Femur (tissue), 1 donor: ENCODE measurements around the gene GSTM2.
"Not testable (repeated sequence)": the region's sequence is repeated elsewhere in the genome, so short reads cannot be mapped to it uniquely, and the experiment has no call there.

Experiments used
- DNase-seq: peaks from one replicate; pipeline ENCODE4 v3.0.0-alpha.2; 2017

The GSTM2 gene

DNA sequence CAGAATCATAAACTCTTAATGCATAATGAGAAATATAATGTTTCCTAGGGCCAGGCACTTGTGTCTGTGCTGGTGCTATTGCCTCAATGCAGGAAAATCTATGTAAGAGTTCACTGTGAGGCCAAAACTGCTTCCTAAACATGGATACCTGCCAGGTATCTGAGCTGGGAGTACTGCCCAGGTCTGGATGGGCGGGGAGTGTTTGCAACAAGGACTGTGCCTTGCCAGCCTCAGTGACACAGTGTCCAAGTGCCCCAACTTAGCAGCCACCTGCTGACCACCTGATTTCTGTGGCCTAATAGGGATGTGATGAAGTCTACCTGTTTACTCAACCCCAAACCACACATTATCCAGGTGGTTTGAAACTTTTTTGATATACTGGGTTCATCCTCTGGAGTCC is 17.5 kb downstream of the GSTM2 start:
- DNase-seq, result not testable (repeated sequence)

DNA sequence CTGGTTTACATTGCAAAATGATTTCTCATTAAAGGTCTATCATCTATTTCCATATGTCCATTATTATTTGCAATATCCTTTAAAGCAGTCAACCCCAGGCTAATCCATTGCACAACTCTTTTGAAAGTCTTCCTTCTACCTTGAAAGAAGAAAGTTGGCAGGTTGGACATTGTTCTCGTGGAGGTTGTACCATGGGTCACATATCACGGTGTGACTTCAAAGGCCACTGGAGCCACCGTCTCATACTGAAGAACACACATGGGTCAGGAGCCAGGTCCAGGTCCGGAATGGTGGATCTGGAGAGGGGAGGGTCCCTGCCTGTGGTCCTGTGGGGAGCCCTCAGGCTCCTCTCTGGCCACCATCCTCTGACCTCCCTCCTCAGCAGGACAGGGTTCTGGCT is 18.0 kb downstream of the GSTM2 start:
- not testable (repeated sequence) for DNase-seq

DNA sequence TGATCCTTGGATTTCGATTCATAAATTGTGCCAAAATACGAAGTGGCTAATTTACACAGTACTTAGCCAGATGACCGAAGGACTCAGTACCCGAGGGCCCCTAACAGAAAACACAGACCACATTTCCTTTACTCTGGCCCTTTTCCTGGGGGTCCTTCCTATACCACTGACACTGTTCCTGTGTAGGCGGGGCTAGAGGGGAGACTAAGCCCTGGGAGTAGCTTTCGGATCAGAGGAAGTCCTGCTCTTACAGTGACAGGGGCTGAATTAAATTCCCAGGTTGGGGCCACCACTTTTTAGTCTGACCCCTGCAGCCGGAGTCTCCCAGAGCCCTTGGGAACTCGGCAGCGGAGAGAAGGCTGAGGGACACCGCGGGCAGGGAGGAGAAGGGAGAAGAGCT is 19.3 kb downstream of the GSTM2 start:
- DNase-seq, result not testable (repeated sequence)

DNA sequence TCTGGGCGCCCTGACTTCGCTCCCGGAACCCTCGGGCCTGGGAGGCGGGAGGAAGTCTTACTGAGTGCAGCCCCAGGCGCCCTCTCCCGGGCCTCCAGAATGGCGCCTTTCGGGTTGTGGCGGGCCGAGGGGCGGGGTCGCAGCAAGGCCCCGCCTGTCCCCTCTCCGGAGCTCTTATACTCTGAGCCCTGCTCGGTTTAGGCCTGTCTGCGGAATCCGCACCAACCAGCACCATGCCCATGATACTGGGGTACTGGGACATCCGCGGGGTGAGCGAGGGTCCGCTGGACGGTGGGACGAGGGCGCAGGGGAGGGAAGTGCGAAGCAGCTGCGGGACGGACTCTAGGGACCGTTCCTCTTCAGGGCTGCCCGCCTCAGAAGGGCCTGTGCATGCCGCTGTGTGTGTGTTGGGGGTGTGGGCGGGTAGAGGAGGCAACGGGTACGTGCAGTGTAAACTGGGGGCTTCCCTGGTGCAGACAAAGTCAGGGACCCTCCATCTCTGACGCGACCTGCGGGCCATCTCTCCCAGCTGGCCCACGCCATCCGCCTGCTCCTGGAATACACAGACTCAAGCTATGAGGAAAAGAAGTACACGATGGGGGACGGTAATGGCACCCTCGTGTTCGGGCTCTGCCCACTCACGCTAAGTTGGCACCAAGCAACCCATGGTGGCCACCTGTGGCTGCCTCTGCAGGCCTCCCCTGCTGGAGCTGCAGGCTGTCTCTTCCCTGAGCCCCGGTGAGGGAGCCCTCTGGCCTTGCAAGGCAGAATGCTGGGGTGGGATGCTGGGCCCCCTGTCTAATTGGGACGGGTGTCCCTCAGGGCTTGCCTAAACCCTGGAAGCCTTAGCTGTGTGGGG is 20.0 kb downstream of the GSTM2 start, which contains the start of gene GSTM1:
GSTM1 (plus strand) TSS at position 177 of the 859 bp plus-strand sequence; CDS start at position 234, 57 bp downstream.
- DNase-seq, result no peak

GRCh38 chr1:109689844-109690405 is 22.1 kb downstream of the GSTM2 start:
- DNase-seq, result no peak

DNA sequence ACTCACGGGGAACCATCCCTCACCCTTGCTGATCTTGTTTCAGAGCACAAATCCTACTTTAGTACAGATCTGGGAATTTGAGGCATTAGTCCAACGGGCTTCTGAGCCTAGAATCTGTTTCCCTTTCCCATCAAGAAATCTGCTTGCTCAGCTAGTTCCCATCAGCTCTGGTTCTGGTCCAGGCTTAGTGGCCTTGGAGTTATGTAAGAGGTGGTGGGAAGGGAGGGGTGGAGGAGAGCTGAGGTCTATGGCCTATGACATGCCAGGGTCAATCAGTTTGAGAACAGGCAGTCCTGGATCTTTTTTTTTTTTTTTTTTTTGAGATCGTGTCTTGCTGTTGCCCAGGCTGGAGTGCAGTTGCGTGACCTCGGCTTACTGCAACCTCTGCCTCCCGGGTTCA is 23.9 kb downstream of the GSTM2 start:
- DNase-seq, result no peak

- DNase-seq, result not testable (repeated sequence)
Measured at GRCh38 chr1:109694400-109694799, 26.5 kb downstream of the GSTM2 start.

GRCh38 chr1:109695138-109695537 is 27.3 kb downstream of the GSTM2 start:
- DNase-seq, result not testable (repeated sequence)

- DNase-seq, result no peak
Measured at GRCh38 chr1:109697066-109697465, 29.2 kb downstream of the GSTM2 start.

DNA sequence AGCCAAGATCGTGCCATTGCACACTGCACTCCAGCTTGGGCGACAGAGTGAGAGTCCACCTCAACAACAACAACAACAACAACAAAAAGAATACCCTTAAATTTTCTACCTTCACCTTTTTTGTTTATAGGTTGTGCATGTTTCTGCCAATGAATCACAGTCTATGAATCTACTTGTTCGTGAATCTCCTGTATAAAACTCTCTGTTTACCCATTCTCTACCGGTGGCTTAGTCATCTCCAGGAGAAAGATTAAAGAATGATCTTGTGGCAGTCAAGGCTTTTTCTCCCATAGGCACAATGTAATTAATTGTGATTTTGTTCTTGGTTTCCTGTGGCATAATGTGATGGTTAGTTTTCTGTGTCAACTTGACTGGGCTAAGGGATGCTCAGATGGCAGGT is 30.0 kb downstream of the GSTM2 start:
- DNase-seq, result not testable (repeated sequence)

GRCh38 chr1:109702940-109703339 is 35.1 kb downstream of the GSTM2 start:
- DNase-seq, result not testable (repeated sequence)

DNA sequence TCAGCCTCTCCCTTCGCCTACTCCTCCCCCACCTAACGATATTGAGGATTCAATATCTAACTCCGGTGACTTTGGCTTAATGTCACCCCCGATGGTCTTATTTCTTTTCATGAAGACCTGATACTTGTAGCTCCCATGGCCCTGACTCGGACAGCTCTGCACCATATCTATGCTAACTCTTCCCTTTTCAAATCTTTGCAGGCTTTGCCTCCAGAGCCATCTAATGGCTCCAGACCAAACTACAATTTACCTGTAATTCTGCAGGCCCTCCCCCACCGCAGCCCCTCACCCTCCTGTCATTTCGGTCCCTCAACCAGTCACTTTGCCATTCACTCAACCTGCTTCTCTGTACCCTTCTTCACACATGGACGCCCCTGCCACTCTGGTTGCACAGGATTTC is 36.3 kb downstream of the GSTM2 start:
- no peak for DNase-seq

DNA sequence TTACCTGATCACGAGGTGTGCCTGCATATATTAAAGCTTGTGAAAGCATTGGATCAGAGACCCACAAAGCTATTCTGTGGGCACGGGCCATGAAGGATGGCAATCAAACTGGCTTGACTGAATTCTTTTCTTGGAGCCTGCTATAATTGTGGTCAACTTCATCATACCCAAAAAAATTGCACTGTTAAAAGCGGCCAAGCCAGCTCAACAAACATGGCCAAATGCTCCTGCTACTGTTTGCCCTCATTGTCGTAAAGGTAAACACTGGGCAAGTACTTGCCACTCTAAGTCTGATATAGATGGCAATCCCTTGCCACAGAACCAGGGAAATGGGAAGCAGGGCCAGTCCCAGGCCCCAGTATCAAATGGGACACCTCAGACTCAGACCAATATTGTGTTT is 37.6 kb downstream of the GSTM2 start:
- no peak for DNase-seq

GRCh38 chr1:109708949-109709348 is 41.1 kb downstream of the GSTM2 start:
- DNase-seq, result not testable (repeated sequence)

- DNase-seq, result not testable (repeated sequence)
Measured at GRCh38 chr1:109709822-109710221, 42.0 kb downstream of the GSTM2 start.

GRCh38 chr1:109711593-109712320 is 43.9 kb downstream of the GSTM2 start, which contains the start of gene GSTM5:
GSTM5 (plus strand) TSS chr1:109712251; CDS start chr1:109712313, 62 bp downstream.
- DNase-seq, result peak; percentile 62

- no peak for DNase-seq
Measured at GRCh38 chr1:109712321-109712864, 44.5 kb downstream of the GSTM2 start.

GRCh38 chr1:109713636-109714035 is 45.8 kb downstream of the GSTM2 start:
- no peak for DNase-seq

GRCh38 chr1:109714661-109715372 is 47.0 kb downstream of the GSTM2 start:
- DNase-seq, result no peak

DNA sequence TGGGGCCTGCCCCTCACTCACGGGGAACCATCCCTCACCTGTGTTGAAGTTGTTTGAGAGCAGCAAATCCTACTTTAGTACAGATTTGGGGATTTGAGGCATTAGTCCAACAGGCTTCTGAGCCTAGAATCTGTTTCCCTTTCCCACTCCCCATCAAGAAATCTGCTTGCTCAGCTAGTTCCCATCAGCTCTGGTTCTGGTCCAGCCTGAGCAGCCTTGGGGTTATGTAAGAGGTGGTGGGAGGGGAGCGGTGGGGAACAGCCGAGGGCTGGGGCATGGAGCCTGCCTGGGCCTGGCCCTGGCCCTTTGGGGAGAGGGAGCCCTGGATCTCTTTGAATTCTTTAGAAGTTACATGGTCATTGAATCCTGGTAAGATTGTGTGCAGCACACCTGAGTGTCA is 48.3 kb downstream of the GSTM2 start:
- DNase-seq, result no peak

DNA sequence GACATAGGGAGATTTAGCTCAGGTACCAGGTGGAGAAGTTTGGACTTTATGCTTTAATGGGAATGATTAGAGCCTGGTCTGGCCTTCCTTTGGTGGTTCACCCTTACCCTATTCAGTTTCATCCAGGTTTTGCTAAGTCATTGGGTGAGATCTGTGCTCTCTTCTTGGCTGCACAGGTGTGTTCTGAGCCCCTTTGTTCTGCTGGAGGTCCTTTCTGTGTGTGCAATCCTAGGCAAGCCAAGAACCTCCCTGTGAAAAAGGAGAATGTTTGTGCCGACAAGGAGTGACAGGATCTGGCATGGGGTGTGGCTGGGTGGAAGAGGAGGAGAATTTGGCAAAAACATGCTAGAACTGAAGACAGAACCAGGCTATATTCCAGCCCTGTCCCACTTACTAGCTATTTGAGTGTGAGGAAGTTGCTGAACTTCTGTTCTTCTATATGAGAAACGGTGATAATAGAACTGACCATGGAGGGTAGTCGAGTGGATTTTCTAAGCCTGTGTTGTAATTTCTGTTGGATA is 48.8 kb downstream of the GSTM2 start:
- no peak for DNase-seq

GRCh38 chr1:109717729-109718128 is 49.9 kb downstream of the GSTM2 start:
- DNase-seq, result no peak
